Measurements from ENCODE around the gene SNRNP200.

The SNRNP200 gene

DNA sequence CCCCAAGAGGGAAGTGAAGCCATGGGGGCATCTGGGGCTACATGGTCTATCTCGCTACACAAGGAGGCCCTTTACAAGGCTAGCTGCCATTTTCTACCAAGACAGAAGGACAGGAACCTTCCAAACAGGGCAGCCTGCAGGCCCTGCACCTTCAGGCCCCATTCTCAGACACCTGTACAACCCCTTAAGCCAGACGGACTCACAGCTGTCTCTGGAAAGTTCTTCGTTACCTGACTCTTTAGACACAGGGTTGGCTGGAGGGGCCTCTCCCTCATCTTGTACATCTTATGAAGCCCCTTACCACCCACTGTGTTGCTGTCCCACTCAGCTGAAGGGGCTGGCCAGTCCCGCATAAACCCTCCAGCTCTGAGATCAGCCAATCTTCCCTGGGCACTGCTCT is 56.7 kb downstream of the SNRNP200 start:
- DNase-seq: no peak

DNA sequence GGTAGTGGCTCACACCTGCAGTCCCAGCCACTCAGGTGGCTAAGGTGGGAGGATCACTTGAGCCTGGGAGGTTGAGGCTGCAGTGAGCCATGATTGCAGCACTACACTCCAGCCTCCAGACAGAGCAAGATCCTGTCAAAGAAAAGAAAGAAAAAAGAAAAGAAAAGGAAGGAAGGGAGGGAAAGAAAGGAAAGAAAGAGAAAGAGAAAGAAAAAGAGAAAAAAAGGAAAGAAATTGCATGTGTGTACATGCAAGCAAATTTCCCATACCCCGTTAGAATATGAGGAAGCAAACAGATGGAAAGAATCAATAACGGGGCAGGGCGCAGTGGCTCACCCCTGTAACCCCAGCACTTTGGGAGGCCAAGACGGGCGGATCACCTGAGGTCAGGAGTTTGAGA is 57.5 kb downstream of the SNRNP200 start:
- DNase-seq: no peak

DNA sequence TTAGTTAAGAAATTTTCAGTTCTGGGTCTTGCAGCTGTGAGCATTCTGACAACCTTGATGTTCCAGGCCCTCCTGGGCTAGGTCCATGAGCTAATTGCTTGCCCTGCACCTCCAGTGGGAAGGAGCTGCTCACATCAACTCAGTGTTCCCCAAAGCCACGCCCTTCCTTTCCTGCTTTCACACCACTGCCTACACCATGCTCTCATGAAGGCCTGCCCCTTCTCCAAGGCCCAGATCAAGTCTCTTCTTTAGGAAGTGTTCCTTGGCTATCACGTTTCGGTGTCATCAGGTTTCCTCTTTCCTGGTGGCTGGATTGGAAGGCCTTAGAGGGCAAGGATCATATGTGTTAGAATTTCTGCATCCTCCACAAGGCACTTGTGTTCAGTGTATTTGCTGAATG is 58.3 kb downstream of the SNRNP200 start:
- DNase-seq: no peak

DNA sequence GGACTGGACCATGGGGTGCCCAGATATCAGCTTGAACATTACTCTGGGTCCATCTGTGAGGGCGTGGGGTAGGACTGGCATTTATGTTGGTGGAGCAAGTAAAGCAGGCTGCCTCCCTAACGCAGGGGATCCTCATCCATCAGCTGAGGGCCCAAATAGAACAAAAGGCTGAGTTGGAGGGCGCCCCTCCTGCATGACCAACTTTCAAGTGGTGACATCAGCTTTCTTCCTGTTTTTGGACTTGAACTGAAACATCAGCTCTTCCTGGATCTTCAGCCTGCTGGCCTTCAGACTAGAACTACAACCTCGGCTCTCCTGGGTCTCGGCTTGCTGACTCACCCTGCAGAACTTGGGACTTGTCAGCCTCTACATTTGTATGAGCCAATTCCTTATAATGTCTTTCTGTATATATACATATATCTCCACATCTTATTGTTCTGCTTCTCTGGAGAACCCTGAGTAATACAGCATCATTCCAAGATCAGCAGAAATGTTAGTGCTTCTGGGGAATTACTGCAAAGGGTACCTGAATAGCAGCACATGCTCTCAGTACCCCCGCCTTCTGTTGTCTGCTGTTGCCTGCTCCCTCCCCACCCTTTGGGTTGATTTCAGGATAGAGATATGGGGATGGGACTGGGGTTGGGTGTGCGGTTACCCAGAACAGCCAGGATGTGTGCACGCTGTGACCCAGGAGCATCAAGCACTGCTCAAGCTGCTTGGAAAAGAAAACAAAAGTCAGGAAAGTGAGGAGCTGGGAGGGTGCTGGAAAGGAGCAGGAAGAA is 59.5 kb downstream of the SNRNP200 start:
- DNase-seq: no peak

DNA sequence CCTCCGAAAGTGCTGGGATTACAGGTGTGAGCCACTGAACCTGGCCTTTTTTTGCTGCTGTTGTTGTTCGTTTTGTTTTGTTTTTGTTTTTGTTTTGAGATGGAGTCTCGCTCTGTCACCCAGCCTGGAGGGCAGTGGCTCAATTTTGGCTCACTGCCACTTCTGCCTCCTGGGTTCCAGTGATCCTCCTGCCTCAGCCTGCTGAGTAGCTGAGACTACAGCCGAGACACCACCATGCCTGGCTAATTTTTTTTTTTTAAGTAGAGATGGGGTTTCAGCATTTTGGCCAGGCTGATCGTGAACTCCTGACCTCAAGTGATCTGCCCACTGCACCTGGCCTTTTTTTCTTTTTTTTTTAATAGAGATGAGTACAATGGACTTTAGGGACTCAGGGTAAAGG is 61.5 kb downstream of the SNRNP200 start:
- DNase-seq: no peak

DNA sequence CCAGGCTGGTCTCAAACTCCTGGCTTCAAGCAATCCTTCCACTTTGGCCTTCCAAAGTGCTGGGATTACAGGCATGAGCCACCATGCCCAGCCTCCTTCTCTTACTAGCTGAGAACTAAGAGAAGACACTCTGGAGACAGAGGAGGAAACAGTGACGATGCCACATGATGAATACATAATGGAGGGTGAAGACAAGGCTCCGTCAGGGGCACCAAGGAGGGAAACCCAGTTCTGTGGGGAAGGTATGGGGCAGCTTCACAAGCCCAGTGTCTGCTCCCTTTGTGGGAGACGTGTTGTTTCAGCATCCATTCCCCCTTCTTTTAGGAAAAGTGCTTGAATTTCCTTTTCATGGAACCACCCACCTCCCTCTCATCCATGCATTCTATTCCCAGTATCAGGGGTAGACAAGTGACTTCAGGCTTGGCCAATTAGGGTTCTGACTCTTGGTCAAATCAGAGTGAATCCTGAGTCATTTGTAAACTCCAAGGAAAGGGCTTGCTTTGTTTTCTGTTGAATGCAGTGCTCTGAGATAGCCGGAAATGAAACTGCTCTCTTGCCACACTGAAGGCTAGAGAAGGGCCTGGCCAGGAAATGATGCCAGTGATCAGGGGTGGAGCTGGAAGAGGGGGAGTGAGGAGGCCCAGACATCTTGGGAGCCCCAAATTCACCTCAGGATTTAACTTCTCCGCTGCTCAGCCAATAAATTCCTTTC is 63.3 kb downstream of the SNRNP200 start:
- DNase-seq: no peak

DNA sequence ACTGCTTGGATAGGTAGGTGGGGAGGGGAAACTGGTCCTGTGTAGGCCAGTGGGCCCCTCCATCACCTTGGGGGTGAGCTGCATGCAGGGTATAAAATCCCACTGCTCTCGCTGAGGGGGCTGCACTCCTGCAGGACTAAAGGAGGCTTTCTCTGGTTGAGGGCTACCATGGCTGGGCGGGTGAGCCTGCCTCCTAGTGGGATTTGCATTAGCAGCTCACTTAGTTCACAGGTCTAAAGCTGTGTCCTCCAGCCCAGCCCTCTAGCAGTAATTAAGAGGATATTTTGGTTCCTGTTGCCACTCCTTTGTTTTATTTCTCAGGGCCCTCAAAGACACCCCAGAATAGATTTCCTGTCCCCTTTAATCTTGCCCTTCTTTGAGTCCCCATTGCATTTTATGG is 64.1 kb downstream of the SNRNP200 start:
- DNase-seq: no peak

DNA sequence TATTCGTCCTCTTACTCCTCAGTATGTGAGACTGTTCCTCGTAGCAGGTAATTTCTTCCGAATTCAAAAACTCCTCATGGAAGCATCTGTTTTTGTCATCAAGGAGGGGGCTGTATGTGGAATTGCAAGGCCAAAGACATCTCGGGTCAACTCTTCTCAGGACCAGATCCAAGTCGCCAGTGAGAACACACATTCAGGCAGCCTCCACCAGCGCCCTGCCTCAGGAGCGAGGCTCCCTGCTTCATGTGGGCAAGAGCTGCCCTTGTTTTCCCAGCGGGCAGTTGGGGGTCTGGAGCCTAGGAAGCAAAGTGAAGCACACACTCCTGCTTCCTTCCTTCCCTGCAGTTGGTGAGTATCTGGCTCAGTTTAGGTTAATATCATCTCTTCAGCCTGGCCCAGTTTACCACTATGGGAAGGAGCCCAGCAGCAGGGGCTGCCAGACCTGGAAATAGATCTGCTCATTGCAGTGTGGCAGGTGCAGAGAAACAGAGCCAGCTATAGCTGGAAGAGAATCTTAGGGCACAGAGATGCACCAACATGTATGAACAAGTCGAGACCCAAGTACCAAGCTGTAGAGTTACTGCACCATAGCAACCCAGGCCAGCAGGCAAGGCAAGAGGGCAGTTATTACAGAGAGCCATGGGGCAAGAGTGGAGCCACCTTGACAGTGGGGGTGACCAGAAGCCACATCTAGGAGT is 64.9 kb downstream of the SNRNP200 start:
- DNase-seq: no peak

DNA sequence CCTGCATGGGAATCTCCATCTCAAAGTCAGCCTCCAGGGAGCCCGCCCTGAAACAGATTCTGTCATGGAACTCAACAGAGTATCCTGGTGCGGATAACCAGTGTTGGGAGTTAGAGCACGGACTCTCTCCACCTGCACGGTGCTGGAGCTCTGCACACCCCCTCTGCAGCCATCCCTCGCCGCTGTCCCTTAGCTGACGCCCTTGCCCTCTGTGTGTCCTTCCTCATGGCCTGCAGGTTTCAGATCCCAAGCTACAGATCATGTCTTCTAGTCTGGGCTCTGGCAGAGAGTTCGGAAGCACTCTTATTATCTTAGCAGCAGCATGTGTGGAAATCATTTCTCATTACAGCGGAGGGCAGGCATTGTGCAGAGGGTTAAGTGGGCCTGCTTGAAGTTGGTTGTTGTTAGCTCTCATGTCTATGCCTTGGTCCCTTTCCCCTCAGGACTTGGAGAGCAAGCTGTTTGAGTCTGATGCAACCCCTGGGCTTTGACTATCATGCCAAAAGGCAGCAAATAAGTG is 65.5 kb downstream of the SNRNP200 start:
- DNase-seq: no peak

DNA sequence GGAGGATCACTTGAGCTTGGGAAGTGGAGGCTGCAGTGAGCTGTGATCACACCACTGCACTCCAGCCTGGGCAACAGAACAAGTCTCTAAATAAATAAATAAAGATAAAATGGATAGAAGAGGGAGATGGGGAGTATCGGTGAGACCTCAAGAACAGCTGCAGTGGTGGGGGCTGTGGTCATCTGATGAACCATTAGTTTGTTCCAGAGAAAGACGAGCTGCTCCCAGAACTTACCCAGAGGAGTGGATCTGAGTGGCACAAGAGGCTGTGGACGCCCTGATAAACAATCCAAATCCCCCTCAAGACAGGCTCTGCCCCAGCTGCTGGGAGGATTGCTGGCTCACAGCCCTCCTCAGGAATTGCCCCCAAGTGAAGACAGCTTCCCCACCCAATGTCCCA is 66.3 kb downstream of the SNRNP200 start:
- no peak for DNase-seq

DNA sequence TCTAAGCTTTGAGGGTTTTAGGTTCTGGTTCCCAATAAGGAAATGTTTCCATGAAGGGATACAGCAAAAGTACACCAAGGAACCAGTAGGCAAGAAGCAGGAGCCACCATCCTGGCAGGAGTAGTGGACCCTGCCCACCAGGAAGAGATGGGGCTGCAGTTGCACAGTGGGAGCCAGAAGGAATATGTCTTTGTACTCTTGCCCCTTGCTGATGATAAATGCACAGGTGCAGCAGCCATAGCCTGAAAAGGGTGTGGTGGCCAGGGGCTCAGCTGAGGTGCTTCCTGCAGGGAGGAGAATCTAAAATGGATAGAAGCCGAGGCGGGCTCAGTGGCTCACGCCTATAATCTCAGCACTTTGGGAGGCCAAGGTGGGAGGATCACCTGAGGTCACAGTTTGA is 67.1 kb downstream of the SNRNP200 start:
- DNase-seq: no peak

DNA sequence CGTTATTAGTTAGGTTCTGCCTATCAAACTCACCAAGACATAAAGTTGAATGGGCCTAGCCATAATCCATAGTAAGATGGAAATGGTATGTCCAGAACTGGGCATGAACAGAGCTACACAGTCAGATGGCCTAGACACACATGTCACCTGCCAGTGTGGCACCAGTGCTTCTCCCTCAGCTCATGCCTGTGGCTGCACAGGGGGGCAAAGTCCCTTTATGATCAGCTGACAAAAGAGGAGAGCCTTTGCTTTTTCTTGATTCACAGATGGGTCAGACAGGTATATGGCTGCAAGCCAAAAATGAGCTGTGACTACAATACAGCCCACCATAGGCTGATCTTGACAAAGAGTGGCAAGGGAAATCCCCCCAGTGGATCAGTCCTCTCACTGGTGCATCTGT is 68.5 kb downstream of the SNRNP200 start:
- DNase-seq: no peak

DNA sequence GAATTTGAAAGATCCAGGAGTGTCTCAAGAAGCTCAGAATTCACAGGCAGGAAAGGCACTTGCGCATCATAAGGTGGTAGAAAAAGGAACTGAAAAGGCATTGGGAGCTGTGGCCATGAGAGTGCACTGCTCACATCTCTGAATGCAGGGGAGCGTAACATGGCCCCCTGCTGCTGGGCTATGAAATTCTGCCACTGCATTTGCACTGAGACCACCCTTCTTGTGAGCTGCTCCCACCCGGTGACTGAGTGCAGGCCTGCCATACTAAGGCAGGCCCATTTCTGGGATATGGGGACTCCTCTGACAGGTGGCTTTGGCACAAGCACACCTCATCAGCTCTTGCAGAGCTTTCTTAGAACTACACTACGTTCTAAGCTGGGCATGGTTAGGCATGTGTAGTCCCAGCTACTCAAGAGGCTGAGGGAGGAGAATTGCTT is 71.4 kb downstream of the SNRNP200 start:
- no peak for DNase-seq

DNA sequence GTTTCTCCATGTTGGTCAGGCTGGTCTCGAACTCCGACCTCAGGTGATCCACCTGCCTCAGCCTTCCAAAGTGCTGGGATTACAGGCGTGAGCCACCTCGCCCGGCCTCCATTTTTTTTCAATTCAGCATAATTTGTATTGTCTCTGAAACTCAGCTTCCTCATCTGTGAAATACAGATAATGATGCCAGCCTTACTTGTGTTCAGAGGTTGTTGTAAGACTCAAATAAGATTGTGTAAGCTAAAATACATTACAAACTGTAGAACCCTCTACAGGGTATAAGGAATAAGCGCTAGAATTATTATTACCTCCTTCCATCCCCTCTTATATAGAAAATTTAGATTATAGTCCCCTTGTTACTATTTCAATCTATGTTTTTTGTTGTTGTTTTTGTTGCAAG is 71.9 kb downstream of the SNRNP200 start:
- DNase-seq: no peak

DNA sequence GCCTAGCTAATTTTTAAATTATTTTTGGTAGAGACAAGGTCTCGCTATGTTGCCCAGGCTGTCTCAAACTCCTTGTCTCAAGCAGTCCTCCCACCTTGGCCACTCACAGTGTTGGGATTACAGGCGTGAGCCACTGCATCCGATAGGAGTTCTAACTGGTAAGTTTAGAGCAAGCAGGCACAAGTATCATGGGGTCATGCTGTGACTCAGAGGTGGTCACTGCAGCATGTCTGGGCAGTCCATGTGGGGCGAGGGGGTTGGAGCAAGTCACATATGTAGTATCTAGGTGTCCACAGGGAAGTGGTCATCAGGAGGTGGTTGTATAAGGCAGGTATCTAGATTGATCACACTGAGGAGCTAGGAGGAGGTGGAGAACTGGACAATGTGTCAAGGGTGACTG is 74.0 kb downstream of the SNRNP200 start:
- no peak for DNase-seq

DNA sequence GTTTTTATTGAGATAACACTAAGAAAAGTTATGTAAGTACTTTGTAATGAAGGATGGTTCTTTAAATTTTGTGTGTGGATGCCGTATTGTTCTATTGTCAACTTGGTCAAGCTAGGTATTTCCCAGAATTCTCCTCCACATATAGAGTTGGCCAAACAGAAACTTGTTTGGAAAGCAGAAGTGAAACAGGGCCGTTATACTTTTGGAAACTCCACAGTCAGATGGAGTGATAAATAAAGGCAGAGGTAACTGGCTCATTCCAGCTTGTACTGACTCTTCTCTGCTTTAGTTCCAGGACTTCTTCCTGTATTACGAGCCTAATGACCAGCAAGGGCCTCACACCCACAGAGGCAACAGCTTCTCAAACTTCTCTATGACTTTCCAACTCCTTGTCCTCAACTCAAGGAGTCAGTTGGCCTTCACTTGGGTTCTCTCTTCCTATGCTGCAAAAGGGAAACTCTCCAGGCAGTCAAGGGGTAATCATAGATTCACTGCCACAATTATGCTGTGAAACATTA is 80.3 kb downstream of the SNRNP200 start:
- no peak for DNase-seq

Data from retina (tissue), 1 donor.